Left ventricle myocardium inferior (tissue), 1 donor: Measurements from ENCODE around the gene DIAPH2. TPM values are rescaled to one million over a fixed set of nuclear protein-coding genes. Genes with fewer than 3 reads are reported as not detected.

Experiments
- DNase-seq: peaks from one replicate; pipeline ENCODE4 v3.0.0-alpha.2; 2020
- H3K27ac ChIP-seq: fragments of 200-600 bp; replicated peaks from 2 replicates; pipeline ENCODE4 v1.8.0; 2021
- H3K27me3 ChIP-seq: fragments of 200-600 bp; 2 replicates; pipeline ENCODE4 v1.8.0; 2021; ENCODE audit warnings: low read depth
- H3K36me3 ChIP-seq: fragments of 200-600 bp; 2 replicates; pipeline ENCODE4 v1.8.0; 2021
- H3K4me1 ChIP-seq: fragments of 200-600 bp; 2 replicates; pipeline ENCODE4 v1.8.0; 2021
- H3K4me3 ChIP-seq: fragments of 200-600 bp; 2 replicates; pipeline ENCODE4 v1.8.0; 2021; ENCODE audit warnings: mild to moderate bottlenecking, moderate library complexity
- H3K9me3 ChIP-seq: fragments of 200-600 bp; replicated peaks from 2 replicates; pipeline ENCODE4 v1.8.0; 2021
- intact Hi-C: fragments of 100-400 bp; cut with micrococcal nuclease; formaldehyde crosslinking; loops from one replicate; pipeline ENCODE4 v1.11.0; 2022
- total RNA-seq: library from RNA; stranded (reverse); fragmentation: NEBNext Ultra II Directional; extraction: Animal tissue kit (Norgen Biotek cat#: 25700); gene quantifications from one replicate; pipeline ENCODE4 v1.2.1, GENCODE V29; 2021
- TF ChIP-seq, protein P1 (sequence below): fragments of 200-600 bp; IDR thresholded peaks from 2 replicates; pipeline ENCODE4 v1.8.0; 2021; ENCODE audit warnings: antibody characterized with exemption, mild to moderate bottlenecking, borderline replicate concordance
- donor health status: DM: no; HTN: yes; CAD: no; lungs with severe emphysema.

DIAPH2 gene
- total RNA-seq, 1 donor from 2014 or later: 9.3 TPM

DNA sequence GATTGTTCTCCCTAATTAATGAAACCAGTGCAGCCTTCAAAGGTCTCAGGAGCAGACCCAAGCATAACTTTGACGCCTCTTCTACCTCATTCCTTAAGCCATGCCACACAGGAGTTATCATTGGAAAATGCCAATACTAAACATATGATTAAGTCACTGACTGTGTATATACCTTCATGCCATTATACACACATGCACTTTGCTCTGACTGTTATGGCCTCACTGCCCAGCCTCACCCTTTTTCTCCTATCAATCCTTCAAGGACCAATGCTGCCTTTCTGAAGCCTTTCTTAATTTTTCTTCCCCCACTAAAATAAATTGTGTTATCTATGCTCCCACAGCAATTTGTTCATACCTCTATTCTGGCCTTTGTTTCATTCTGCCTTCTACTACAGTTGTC, 924.7 kb downstream of the DIAPH2 start:
- TF ChIP-seq, protein P1, sequence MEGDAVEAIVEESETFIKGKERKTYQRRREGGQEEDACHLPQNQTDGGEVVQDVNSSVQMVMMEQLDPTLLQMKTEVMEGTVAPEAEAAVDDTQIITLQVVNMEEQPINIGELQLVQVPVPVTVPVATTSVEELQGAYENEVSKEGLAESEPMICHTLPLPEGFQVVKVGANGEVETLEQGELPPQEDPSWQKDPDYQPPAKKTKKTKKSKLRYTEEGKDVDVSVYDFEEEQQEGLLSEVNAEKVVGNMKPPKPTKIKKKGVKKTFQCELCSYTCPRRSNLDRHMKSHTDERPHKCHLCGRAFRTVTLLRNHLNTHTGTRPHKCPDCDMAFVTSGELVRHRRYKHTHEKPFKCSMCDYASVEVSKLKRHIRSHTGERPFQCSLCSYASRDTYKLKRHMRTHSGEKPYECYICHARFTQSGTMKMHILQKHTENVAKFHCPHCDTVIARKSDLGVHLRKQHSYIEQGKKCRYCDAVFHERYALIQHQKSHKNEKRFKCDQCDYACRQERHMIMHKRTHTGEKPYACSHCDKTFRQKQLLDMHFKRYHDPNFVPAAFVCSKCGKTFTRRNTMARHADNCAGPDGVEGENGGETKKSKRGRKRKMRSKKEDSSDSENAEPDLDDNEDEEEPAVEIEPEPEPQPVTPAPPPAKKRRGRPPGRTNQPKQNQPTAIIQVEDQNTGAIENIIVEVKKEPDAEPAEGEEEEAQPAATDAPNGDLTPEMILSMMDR: no peak
- H3K27ac ChIP-seq: no peak overlapping the region
- no peaks in the 10 kb centered on the region for H3K4me1 ChIP-seq
- intact Hi-C loops: no loop called here
- DNase-seq: no peak
- no peaks in the 10 kb centered on the region for H3K27me3 ChIP-seq
- no peaks in the 10 kb centered on the region for H3K9me3 ChIP-seq
- no peak overlapping the region for H3K4me3 ChIP-seq
- no peaks in the 10 kb centered on the region for H3K36me3 ChIP-seq

DNA sequence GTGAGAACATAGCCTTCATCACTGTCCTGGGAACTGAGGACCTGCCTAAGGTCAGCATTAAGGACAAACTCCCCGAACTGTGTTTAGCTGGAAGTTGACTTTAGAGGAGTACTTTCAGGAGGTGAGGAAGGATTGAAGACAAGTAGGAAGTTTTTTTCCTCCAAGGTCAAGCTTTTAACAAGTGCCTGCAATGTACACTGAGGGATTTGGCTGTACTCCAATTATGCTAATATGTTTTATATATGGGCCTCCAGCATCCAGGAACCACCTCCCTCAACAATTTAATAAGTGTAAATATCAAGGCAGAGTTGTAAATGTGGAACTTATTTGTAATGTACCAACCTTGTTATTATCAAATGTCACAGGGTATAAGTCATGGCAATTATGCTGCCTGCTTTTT, 925.3 kb downstream of the DIAPH2 start:
- intact Hi-C loops: no loop called here
- no peaks in the 10 kb centered on the region for H3K27me3 ChIP-seq
- no peaks in the 10 kb centered on the region for H3K36me3 ChIP-seq
- no peak for DNase-seq
- H3K4me1 ChIP-seq: no peaks in the 10 kb centered on the region
- H3K27ac ChIP-seq: no peak overlapping the region
- no peaks in the 10 kb centered on the region for H3K9me3 ChIP-seq
- TF ChIP-seq, protein P1: no peak
- no peak overlapping the region for H3K4me3 ChIP-seq

DNA sequence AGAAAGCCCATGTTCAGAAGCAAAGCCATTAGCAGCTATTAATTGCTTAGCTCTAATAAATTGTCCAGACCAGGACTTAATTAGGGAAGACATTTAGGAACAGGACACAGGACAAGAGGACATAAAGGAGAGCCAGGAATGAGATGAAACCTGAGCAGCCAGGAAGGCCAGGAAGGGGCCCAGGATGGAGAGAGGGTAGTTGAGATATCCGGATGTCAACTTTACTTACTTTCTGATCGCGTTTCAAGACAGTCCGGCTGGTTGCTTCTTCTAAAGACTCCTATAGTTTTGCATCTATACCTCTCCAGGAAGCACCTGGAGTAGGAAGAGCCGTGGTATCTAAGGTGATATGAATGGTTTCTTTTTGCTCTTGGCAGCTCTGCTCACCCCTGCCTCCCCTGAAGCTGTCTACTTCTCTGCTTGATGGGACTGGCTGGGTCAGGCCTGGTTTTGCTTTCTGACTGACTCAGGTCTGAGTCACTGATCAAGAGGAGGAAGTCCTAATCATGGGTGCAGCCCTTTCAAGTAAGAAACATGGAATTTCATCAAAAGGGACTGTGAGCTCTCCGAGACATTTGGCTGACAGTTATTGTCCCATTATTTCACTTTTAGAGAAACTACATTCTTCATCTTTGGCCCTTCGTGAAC, 932.4 kb downstream of the DIAPH2 start:
- Histone ChIP-seq H3K4me3 (no peak overlapping the region), H3K27ac (no peak overlapping the region), H3K27me3 (no peaks in the 10 kb centered on the region), H3K36me3 (no peaks in the 10 kb centered on the region), H3K4me1 (no peaks in the 10 kb centered on the region), H3K9me3 (no peaks in the 10 kb centered on the region)
- intact Hi-C loops: no loop called here
- no peak for DNase-seq
- TF ChIP-seq, protein P1: no peak

DNA sequence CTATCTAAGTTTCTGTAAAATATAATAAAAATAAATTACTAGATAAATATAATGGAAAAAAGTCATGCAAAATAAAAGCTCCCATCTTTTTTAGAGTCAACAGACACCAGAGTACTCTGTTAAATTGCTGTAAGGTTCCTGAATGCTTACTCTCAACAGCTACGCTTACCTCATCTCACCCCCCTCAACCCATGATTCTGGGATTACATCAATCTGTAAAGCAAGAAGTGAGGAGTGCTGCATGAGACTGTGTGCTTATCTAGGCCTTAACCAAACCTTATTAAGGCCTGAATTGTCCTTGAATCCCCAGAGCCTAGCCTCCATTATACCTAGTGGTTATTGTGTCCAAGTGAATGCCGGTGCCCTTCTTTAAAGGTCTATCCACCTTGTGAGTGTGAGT, 934.9 kb downstream of the DIAPH2 start:
- no peaks in the 10 kb centered on the region for H3K36me3 ChIP-seq
- H3K27me3 ChIP-seq: no peaks in the 10 kb centered on the region
- H3K4me1 ChIP-seq: no peaks in the 10 kb centered on the region
- no peak overlapping the region for H3K27ac ChIP-seq
- no peaks in the 10 kb centered on the region for H3K9me3 ChIP-seq
- TF ChIP-seq, protein P1: no peak
- no peak overlapping the region for H3K4me3 ChIP-seq
- intact Hi-C loops: no loop called here
- no peak for DNase-seq

DNA sequence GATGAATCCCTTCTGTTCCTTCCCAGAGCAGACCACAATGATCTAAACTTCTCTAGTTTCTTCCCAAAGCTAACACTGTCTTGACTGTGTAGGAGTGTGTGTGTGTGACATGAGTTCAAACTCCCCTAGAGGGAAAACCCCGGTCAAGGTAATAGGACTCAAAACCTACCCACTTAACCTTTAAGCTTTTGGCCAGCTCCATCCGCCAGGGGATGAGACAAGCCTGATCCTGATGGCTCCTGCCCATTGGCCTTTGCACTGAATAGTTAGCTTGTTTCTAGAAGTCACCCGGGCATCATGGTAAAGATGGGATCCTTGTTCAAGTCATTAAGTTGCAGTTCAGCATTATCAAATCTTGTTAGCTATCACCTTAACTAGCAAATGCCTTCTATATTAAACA, 937.5 kb downstream of the DIAPH2 start:
- H3K27ac ChIP-seq: no peak overlapping the region
- no peak overlapping the region for H3K4me3 ChIP-seq
- no peaks in the 10 kb centered on the region for H3K4me1 ChIP-seq
- no peaks in the 10 kb centered on the region for H3K9me3 ChIP-seq
- no peaks in the 10 kb centered on the region for H3K27me3 ChIP-seq
- intact Hi-C loops: no loop called here
- no peaks in the 10 kb centered on the region for H3K36me3 ChIP-seq
- TF ChIP-seq, protein P1: no peak
- no peak for DNase-seq

DNA sequence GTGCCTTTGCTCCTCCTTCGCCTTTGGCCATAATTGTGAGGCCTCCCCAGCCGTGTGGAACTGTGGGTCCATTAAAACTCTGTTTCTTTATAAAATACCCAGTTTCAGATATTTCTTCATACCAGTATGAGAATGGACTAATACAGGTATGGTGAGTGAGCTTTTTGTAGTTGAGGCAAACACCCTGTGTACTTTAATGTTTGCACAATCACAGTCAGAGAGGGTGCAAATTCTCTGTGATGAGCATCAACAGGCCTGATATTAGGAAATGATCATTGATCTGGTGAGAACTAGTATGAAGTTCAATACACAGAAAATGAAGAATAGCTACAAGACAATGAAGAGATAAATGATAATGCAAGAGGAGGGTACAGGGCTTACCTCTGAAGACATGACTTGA, 943.7 kb downstream of the DIAPH2 start:
- no peak overlapping the region for H3K27ac ChIP-seq
- intact Hi-C loops: no loop called here
- H3K9me3 ChIP-seq: no peaks in the 10 kb centered on the region
- no peaks in the 10 kb centered on the region for H3K4me1 ChIP-seq
- TF ChIP-seq, protein P1: no peak
- H3K36me3 ChIP-seq: no peaks in the 10 kb centered on the region
- H3K27me3 ChIP-seq: no peaks in the 10 kb centered on the region
- DNase-seq: no peak
- H3K4me3 ChIP-seq: no peak overlapping the region
